Esophagus muscularis mucosa (tissue), 3 donors: Measurements from ENCODE around the gene MYO16.

Experiments
- POLR2A ChIP-seq: fragments of 450-650 bp; IDR thresholded peaks from one replicate; pipeline ENCODE4 v1.6.1; 2017; ENCODE audit warnings: antibody characterized with exemption, moderate library complexity, mild to moderate bottlenecking, low read depth
- POLR2AphosphoS5 ChIP-seq, 2 donors: sonication (generic); formaldehyde crosslinking; IDR thresholded peaks; one replicate each; pipeline ENCODE4 v1.6.1; 2017; ENCODE audit warnings: antibody characterized with exemption in 2 of 2
- TF ChIP-seq, protein P1 (sequence below), 3 experiments: fragments of 200-600 bp in 2 of 3; fragments of 450-650 bp in 1 of 3; sonication (generic) in 2 of 3; IDR thresholded peaks; one replicate each; pipeline ENCODE4 v1.5.1; 2017 to 2019; ENCODE audit warnings: antibody characterized with exemption in 3 of 3, mild to moderate bottlenecking in 2 of 3, moderate library complexity in 1 of 3

DNA sequence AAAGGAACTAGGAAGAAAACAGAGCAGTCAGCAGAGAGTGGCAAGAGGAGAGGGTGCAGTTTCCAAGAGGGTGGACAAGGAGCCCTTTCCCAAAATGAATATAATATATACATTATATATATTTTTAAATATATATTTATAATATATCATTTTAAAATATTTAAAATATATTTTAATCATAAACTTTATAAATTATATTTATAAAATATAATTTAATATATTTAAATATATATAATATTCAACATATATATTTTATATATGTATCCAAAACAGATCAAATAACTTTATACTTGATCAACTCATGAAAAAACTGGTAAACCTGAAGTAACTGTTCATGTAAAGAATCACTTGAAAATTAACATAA lies 328.6 kb downstream of the MYO16 start:
- no peak for TF ChIP-seq POLR2A
- TF ChIP-seq POLR2AphosphoS5 (IDR thresholded peaks at IDR 0.05) = no peak
- TF ChIP-seq, protein P1, sequence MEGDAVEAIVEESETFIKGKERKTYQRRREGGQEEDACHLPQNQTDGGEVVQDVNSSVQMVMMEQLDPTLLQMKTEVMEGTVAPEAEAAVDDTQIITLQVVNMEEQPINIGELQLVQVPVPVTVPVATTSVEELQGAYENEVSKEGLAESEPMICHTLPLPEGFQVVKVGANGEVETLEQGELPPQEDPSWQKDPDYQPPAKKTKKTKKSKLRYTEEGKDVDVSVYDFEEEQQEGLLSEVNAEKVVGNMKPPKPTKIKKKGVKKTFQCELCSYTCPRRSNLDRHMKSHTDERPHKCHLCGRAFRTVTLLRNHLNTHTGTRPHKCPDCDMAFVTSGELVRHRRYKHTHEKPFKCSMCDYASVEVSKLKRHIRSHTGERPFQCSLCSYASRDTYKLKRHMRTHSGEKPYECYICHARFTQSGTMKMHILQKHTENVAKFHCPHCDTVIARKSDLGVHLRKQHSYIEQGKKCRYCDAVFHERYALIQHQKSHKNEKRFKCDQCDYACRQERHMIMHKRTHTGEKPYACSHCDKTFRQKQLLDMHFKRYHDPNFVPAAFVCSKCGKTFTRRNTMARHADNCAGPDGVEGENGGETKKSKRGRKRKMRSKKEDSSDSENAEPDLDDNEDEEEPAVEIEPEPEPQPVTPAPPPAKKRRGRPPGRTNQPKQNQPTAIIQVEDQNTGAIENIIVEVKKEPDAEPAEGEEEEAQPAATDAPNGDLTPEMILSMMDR (IDR thresholded peaks at IDR 0.05) = no peak
